Activated naive CD8-positive, alpha-beta T cell treated with anti-CD3 and anti-CD28 coated beads, Interleukin-2, amount 50 U/mL, for 24 hours (primary cell): ENCODE measurements around the gene NSD1.
"Not testable (repeated sequence)": the region's sequence is repeated elsewhere in the genome, so short reads cannot be mapped to it uniquely, and the experiment has no call there.

ENCODE experiments used
- ATAC-seq: fragments of 150-1000 bp; cut with Tn5 transposase; one replicate; pipeline ENCODE4 v1.10.0; 2021
- DNase-seq: peaks from one replicate; pipeline ENCODE4 v3.0.0; 2021
- H3K27ac Mint-ChIP-seq: one replicate; pipeline ENCODE4 v1.8.0; 2021; ENCODE audit warnings: mild to moderate bottlenecking, mixed read lengths
- H3K27me3 Mint-ChIP-seq: one replicate; pipeline ENCODE4 v1.8.0; 2021; ENCODE audit warnings: mixed read lengths
- H3K36me3 Mint-ChIP-seq: one replicate; pipeline ENCODE4 v1.8.0; 2021; ENCODE audit warnings: low read depth, mixed read lengths
- H3K4me1 Mint-ChIP-seq: one replicate; pipeline ENCODE4 v1.8.0; 2021; ENCODE audit warnings: mixed read lengths
- H3K4me3 Mint-ChIP-seq: one replicate; pipeline ENCODE4 v1.8.0; 2021; ENCODE audit warnings: mild to moderate bottlenecking, moderate library complexity, mixed read lengths
- H3K9me3 Mint-ChIP-seq: one replicate; pipeline ENCODE4 v1.8.0; 2021; ENCODE audit warnings: mixed read lengths

The NSD1 gene

GRCh38 chr5:177301503-177302165 is 168.1 kb downstream of the NSD1 start:
- peak overlapping the region; percentile 94 for H3K27ac Mint-ChIP-seq
- peaks cover 46% of the 10 kb centered on the region for H3K36me3 Mint-ChIP-seq
- no peak for ATAC-seq
- no peaks in the 10 kb centered on the region for H3K9me3 Mint-ChIP-seq
- peaks cover 75% of the 10 kb centered on the region for H3K4me1 Mint-ChIP-seq
- no peak for DNase-seq
- H3K27me3 Mint-ChIP-seq = no peaks in the 10 kb centered on the region
- peak overlapping the region; percentile 98 for H3K4me3 Mint-ChIP-seq

DNA sequence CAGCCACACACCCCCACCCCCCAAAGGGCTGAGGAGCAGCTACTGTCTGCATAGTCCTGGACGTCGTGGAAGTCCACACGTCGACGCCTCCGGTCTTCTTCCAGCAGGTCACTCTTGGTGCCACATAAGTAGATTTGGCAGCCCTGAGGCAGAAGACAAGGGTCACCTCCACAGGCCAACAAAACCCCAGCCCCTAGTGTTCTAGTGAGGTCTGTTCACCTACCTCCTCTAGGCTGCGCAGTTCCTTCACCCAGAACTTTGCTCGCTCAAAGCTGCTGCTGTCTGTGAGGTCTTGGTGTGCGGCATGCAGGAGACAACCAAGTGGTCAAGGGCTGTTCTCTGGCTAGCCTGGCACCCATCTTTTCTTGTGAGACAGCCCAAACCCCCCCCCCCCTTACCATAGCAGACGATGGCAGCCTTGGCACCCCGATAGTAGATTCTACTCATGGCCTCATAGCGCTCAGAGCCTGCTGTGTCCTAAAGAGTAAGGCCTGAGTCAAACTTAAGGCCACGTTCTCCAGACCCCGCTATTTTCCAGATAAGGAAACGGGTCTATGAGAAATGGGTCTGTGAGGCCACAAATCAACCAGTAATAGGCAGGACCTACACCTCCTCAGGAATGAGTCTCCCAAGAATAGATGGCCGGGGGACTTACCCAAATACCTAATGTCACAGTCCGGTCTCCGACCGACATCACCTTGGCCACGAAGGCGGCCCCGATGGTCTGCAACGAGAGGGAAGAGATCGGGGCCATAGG is 169.0 kb downstream of the NSD1 start:
- Mint-ChIP-seq H3K27ac (peak overlapping the region; percentile 64), H3K27me3 (no peaks in the 10 kb centered on the region), H3K4me3 (peak overlapping the region; percentile 98), H3K36me3 (peaks cover 44% of the 10 kb centered on the region), H3K9me3 (no peaks in the 10 kb centered on the region), H3K4me1 (peaks cover 71% of the 10 kb centered on the region)
- no peak for ATAC-seq
- no peak for DNase-seq

GRCh38 chr5:177303121-177303924 is 169.8 kb downstream of the NSD1 start, which contains the start of the genes PRELID1 and RAB24:
Gene PRELID1, plus strand, starts transcription at chr5:177303799. Its CDS starts 187 bp downstream, at chr5:177303986.
Gene RAB24, minus strand, starts transcription at chr5:177303719. Its CDS starts 431 bp downstream, at chr5:177303288.
- peaks cover 44% of the 10 kb centered on the region for H3K36me3 Mint-ChIP-seq
- H3K4me3 Mint-ChIP-seq = peak within 1 kb of the TSS; percentile 98
- DNase-seq (peak; percentile 95), ATAC-seq (peak; percentile 55)
- H3K4me1 Mint-ChIP-seq = peaks cover 65% of the 10 kb centered on the region
- peak within 1 kb of the TSS; percentile 93 for H3K27ac Mint-ChIP-seq
- H3K9me3 Mint-ChIP-seq = no peaks in the 10 kb centered on the region
- H3K27me3 Mint-ChIP-seq = no peaks in the 10 kb centered on the region

DNA sequence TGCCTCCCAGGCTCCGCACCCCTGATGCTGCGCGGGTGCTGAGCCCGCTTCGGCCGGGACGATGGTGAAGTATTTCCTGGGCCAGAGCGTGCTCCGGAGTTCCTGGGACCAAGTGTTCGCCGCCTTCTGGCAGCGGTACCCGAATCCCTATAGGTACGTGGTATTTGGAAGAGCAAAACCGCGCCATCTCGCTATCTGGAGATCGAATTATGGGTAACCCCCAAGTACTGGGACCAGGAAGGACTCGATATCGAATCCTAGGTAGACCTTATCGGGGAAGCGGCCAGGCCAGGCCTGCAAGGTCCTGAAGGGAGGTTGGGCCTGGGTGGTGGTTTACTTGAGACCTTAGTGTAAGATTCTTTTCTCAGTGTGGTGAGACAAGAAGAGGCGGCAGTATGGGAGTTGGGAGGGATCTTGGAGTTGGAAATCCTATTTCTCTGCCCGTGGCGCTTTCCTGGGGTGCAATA is 170.4 kb downstream of the NSD1 start:
- Mint-ChIP-seq H3K9me3 (no peaks in the 10 kb centered on the region), H3K27ac (peak overlapping the region; percentile 93), H3K4me3 (peak overlapping the region; percentile 98), H3K27me3 (no peaks in the 10 kb centered on the region), H3K36me3 (peaks cover 44% of the 10 kb centered on the region), H3K4me1 (peaks cover 64% of the 10 kb centered on the region)
- DNase-seq = no peak
- ATAC-seq = no peak

- Mint-ChIP-seq H3K27ac (peak overlapping the region; percentile 93), H3K4me1 (peaks cover 64% of the 10 kb centered on the region), H3K27me3 (no peaks in the 10 kb centered on the region), H3K9me3 (no peaks in the 10 kb centered on the region), H3K4me3 (peak overlapping the region; percentile 98), H3K36me3 (peaks cover 44% of the 10 kb centered on the region)
- ATAC-seq (no peak), DNase-seq (no peak)
Observed at GRCh38 chr5:177304392-177305119, 171.0 kb downstream of the NSD1 start.

DNA sequence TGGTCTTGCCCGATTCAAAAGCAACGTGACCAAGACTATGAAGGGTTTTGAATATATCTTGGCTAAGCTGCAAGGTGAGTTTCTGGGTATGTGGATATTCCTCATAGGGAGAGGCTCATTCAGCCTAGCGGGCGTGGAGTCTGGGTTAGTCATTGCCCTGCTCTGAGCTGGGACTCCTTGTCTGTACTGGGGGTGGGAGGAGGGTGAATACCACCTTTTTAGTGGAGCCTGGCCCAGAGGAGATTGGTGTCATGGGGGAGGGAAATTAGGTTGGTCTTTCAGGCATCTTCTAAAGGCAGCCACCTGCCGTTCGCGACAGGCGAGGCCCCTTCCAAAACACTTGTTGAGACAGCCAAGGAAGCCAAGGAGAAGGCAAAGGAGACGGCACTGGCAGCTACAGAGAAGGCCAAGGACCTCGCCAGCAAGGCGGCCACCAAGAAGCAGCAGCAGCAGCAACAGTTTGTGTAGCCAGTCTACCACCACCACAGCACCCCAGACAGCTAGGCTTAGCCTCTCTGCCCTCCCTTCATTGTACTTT is 172.6 kb downstream of the NSD1 start:
- H3K9me3 Mint-ChIP-seq, H3K4me3 Mint-ChIP-seq, ATAC-seq, DNase-seq, H3K27me3 Mint-ChIP-seq: not testable (repeated sequence)
- Mint-ChIP-seq H3K27ac (peak overlapping the region; percentile 93), H3K4me1 (peaks cover 59% of the 10 kb centered on the region), H3K36me3 (peaks cover 39% of the 10 kb centered on the region)

DNA sequence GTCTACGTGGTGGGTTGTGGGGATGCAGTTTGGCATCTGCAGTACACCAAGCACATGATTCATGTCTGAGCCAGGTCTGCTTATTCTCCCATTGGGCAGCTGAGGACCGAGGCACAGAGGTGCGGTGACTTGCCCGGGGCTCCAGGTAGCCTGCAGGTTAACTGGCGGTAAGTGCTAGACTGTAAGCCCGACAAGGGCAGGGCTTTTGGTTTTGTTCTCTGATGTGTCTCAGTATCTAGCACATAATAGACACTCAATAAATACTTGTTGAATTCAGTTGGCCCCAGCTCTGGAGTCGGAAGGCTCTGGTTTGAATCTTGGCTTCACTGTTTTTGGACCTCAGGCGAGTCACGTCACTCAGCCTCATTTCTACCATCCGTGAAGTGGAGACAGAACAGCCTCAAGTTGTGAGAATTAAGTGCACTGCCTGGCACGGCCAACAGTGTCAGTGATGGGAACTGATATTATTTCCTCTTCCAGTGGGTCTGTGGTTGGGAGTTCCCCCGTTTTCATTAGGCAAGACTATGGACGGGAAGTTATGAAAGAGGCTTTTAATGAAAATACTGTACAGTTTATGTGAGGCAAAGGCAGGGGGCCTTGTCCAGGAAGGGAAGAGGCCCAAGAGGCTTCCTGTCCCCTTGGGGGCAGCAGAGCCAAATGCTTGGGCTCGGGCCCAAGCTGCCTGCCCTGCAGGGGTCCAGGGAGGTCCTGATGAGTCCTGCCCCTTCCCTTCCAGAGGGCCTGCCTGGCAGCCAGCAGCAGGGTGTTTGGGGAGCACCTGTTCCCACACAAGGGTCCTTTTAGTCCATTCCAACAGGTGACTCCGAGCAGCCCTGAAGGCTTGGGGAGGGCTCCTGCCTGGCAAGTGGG is 173.3 kb downstream of the NSD1 start:
- Mint-ChIP-seq H3K27ac (peak overlapping the region; percentile 41), H3K36me3 (peaks cover 35% of the 10 kb centered on the region), H3K4me1 (peaks cover 55% of the 10 kb centered on the region), H3K9me3 (no peaks in the 10 kb centered on the region), H3K4me3 (peak overlapping the region; percentile 3), H3K27me3 (no peaks in the 10 kb centered on the region)
- no peak for ATAC-seq
- DNase-seq = no peak

- Mint-ChIP-seq H3K36me3 (peaks cover 32% of the 10 kb centered on the region), H3K4me3 (no peak overlapping the region)
Observed at GRCh38 chr5:177307544-177308363, 174.2 kb downstream of the NSD1 start.

GRCh38 chr5:177308740-177309139 is 175.2 kb downstream of the NSD1 start:
- no peak for ATAC-seq
- peaks cover 55% of the 10 kb centered on the region for H3K4me1 Mint-ChIP-seq
- H3K36me3 Mint-ChIP-seq = peaks cover 32% of the 10 kb centered on the region
- no peaks in the 10 kb centered on the region for H3K9me3 Mint-ChIP-seq
- no peaks in the 10 kb centered on the region for H3K27me3 Mint-ChIP-seq
- no peak for DNase-seq
- H3K4me3 Mint-ChIP-seq = no peak overlapping the region
- no peak overlapping the region for H3K27ac Mint-ChIP-seq

More at GRCh38 chr5:177307544-177308363, 174.2 kb downstream of the NSD1 start:
- no peak for DNase-seq
- ATAC-seq = no peak
- H3K9me3 Mint-ChIP-seq = no peaks in the 10 kb centered on the region
- peaks cover 52% of the 10 kb centered on the region for H3K4me1 Mint-ChIP-seq
- no peak overlapping the region for H3K27ac Mint-ChIP-seq
- H3K27me3 Mint-ChIP-seq = no peaks in the 10 kb centered on the region

DNA sequence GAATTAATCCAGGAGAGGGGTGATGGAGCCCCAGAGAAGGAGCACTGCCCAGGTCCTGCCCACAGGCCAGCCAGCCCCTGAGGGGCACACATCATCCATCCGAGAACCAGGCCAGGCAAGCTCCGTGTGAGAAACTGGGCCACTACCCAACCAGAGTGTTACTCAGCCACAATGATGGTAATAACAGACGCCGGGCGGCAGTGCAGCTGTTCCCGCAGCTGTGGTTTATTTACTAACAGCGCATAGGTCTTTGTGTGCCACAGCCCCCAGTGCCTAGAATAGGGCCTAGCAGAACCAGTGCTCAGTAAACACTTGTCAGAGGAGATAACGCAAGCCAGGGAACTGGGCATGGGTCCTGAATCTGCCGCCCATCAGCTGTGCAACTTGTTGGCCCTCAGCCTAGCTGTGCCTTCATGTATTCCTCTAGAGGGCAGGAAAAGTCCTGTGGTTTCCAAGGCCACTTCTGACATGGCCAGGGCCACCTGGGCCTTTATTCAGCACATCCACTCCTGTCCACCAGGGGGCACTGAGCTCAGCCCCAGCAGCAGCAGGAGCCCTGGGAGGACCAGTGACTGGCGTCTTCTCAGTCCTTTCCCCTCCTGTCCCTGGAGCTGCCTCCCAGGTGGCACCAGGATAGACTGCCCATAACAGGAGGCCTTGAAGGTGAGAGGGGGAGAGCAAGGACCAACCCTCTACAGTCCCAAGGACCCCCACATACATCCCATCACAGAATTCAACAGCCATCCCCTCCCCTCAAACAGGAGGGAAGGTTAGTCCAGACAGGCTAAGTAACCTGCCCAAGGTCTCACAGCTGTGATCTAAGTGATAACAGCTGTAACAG is 176.0 kb downstream of the NSD1 start:
- Mint-ChIP-seq H3K36me3 (peaks cover 26% of the 10 kb centered on the region), H3K27ac (no peak overlapping the region), H3K4me3 (peak overlapping the region; percentile 52), H3K9me3 (no peaks in the 10 kb centered on the region), H3K4me1 (peaks cover 50% of the 10 kb centered on the region), H3K27me3 (no peaks in the 10 kb centered on the region)
- DNase-seq (peak; percentile 77), ATAC-seq (peak; percentile 9)

DNA sequence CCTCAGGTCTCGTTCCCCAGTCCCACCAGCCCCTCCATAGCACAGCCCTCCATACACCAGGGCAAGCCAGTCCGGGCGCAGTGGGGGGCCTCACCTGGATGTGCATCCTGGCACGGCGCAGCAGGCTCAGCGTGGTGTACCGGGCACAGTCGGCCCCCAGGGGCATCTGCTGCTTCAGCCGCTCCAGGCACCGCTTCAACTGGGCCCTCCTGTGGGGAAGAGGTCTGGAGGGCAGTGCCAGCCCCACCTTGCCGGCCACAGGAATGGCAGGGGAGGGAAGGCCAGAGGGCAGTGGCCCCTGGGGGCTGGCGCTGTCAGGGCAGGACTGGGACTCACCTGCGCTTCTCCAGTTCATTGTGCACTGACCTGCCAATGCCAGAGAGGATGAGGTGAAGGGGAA is 176.8 kb downstream of the NSD1 start:
- no peaks in the 10 kb centered on the region for H3K27me3 Mint-ChIP-seq

More for the DNA sequence above, 176.8 kb downstream of the NSD1 start:
- H3K4me3 Mint-ChIP-seq = peak overlapping the region; percentile 84
- peaks cover 43% of the 10 kb centered on the region for H3K4me1 Mint-ChIP-seq
- ATAC-seq = no peak
- H3K27ac Mint-ChIP-seq = peak overlapping the region; percentile 67
- H3K9me3 Mint-ChIP-seq = no peaks in the 10 kb centered on the region
- DNase-seq = no peak
- H3K36me3 Mint-ChIP-seq = peaks cover 18% of the 10 kb centered on the region
